HPDE6-E6E7 (cell line): ENCODE results near the gene MRPL34.

ENCODE experiments used
- DNase-seq: peaks from one replicate; pipeline ENCODE4 v3.0.0; 2011; ENCODE audit warnings: missing footprints; ENCODE audit errors: extremely low spot score

The MRPL34 gene

DNA sequence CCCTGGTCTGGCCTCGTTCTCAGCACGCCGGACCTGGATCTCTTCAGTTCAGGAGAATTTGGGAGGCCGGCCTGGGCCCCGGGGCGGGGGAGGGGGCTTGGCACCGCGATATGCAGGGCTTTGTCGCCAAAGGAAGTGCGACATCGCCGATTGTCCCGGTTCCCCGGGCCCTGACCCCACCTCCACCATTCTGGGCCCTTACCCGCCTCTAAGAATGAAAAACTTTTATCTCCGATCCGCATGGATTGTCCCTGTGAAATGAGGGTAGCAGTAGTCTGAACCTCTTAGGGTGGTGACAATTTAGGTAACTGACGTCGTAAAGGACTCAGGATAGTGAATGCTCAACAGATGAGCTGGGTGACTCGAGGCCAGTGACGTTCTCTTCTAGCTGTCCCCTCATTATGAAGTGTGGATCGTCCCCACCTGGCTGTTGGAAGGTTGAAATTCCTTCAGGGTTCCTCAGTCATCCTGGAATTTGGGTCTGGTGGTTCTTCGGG, 4.3 kb downstream of the MRPL34 start:
- DNase-seq: no peak

DNA sequence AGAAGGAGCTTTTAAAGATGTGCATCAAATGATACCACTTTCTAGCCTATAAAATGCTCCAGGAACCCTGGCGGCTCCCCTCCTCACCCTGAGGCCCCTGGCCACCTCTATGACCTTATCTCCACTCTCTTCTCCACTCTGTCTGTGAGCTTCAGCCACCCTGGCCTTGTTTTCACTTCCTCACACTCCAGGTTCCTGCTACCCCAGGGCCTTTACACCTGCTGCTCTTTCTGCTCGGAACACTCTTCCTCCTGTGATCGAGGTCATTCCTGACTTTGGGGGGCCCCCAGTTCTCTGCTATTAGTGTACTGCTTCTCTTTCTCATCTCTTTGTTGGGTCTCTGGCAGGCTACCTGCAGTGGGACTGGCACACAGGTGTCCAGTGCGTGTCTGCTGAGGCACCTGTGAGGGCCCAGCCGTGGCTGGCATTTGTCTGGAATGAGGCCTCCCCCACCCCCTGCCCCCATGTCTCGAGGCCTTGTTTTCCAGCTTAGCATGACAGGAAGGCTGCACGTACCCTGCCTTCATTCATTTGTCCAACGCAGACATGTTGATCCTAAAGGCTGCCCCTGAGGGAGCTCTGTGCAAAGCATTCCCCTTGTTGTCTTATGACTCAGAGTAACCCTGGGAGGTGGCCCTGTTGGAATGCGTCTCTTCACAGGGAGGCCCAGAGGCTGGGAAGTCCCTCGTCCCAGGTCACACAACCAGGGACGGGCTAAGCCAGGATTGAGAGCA, 6.0 kb downstream of the MRPL34 start:
- DNase-seq: no peak

- DNase-seq: no peak
Measured at GRCh38 chr19:17312189-17313113, 6.8 kb downstream of the MRPL34 start.

- DNase-seq: no peak
Measured at GRCh38 chr19:17314007-17314593, 8.4 kb downstream of the MRPL34 start.

DNA sequence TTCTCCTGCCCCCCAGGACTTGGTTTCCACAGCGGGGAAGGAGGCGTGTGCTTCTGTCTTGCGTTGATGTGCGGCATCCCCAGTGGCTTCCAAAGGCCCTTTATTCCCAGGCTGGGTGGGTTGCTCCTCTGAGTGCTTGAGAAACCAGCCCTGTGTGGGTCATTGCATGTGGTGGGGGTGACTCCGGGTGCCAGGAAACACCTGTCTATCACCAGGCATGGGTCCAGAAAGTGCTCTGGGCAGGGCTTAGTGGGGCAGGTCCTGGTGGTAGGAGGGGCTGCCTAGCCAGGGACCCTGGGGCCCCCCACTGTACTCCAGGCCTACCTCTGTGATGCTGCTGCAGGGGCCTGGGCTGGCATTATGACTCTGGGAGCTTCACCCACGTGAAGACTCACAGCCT, 13.3 kb downstream of the MRPL34 start:
- no peak for DNase-seq

GRCh38 chr19:17319473-17320238, 14.0 kb downstream of the MRPL34 start:
- no peak for DNase-seq

GRCh38 chr19:17320435-17320834, 14.8 kb downstream of the MRPL34 start:
- no peak for DNase-seq

DNA sequence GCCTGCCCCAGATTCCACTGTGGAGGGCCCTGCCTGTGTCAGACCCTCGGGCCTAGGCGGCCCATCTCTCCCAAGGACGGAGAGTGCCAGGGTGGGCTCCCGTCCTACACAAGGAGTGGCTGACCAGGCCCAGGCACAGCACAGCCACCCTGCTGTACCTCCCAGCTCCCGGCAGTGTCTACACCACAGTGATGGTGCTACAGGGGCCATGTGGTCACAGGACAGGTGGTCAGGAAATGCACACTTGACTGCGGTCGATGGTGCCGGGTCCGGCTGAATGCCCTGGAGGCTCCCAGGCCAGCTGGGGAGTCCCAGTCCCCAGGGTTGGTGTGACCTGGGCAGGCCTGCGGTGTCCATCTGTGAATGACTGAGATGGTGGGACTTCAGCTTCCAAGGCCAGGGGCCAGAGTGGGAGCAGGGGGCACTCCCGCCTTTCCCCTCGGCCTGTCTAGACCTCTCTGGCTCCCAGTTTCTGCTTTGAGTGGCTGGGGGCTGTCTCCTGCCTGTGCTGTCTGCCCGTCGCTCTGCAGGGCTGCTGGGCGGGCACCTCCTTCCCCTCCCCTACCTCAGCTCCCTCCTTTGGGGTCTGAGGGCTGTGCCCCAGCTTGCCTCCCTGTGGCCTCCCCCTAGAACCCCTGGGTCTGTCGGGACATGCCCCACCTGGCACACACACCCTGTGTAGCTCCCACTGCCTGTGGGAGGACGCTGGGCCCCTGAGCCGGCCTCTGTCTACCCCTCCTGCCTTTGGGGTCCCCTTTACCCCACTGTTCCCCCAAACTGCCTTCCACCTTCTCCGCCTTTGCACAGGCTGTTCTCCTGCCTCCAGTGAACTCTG, 16.2 kb downstream of the MRPL34 start:
- no peak for DNase-seq

DNA sequence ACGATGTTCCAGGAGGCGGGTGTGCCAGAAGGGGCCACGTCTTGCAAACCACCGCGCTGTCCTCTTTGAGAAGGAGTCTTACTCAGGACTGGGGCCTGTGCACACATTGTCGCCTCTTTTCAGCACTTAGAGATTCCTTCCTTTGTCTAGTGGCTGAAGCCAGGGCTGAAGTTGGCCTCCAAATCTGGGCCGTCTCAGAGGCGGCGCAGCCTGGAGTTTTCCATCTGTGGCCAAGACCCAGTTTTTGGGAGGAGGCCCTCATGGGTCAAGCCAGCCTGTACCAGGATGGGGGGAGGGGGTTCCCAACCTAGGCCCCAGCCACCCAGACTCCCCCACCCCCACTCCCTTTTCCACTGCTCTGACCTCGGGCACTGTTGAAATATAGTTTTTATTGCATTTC, 17.2 kb downstream of the MRPL34 start:
- no peak for DNase-seq

DNA sequence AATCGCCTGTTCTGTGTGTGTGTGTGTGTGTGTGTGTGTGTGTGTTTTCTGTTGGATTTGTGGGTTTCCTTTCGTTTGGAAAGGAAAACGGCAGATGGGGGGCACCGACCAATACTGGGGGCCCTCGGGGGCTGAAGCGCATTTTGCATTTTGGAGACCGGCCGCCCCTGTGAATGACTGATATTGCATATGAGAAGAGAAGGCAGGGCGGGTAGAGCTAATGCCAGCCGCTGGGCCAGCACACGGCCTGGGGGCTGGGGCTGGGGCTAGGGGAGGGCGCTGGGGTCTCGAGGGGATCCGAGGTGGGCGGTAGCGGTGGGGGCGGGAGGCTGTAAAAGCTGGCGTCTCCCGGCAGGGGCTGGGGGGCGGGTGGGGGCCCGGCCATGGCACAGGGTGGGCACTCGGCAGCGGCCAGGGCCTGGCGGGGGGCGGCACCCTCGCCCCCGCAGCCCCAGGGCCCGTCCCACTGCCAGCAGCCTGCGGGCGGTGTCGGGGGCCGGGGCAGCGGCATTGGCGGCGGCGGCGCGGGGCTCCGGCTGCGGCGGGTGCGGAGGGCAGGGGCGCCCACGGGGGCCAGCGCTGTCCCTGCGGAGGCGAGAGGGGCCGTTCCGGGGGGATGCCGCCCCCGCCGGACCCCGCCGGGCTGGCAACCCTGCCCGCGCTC, 17.8 kb downstream of the MRPL34 start:
- no peak for DNase-seq

- DNase-seq: no peak
Measured at GRCh38 chr19:17323964-17324332, 18.3 kb downstream of the MRPL34 start.

DNA sequence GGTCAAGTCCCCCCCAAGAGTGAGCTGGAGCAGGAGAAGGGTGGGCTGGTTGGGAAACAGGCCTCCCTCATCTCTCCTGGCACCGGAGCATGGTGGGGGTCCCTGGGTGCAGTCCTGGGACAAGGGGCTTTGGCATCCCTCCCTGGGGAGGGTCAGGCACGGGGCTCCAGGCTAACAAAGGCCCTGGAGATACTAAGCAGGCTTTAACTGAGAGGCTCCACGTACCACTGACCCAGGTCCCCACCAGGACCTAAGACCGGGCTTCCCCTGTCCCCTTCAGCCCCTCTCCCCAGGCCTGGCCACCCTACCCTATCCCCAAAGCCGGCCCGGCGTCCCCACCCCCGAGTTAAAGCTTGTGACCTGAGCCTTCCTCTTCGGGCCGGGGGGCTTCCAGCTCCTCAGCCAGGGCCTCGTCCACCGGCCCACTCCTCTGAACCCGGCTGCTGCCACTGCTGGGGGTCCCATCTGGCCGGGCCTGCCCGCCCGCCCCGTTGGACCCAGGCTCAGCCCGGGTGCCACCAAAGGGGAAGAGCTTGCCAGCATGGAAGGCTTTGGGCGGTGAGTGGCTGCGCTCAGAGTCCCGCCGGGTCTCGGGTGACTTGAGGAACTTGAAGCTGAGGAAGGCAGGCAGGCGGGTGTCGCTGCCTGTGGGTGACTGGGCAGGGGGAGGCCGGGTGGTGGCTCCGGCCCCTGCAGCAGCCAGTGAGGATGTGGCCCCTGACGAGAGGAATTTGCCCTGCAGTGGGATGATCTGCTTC, 18.9 kb downstream of the MRPL34 start:
- no peak for DNase-seq

DNA sequence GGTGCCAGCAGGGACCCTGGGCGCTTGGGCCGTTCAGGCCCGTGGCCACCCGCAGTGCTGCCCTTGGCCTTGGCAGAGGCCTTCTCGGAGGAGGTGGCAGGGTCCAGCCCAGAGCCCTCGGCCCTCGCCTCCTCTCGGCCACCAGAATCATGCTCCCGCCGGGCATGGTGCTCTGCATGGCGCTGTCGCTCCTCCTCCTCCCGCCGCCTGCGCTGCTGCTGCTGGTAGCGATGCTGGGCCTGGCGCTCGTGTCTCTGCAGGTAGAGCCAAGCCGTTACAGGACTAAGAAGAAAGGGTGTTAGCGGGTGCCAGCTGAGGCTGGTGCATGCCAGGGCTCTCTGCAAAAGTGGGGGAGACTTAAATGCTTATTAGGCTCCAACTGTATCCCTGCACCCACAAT, 19.5 kb downstream of the MRPL34 start:
- DNase-seq: no peak

DNA sequence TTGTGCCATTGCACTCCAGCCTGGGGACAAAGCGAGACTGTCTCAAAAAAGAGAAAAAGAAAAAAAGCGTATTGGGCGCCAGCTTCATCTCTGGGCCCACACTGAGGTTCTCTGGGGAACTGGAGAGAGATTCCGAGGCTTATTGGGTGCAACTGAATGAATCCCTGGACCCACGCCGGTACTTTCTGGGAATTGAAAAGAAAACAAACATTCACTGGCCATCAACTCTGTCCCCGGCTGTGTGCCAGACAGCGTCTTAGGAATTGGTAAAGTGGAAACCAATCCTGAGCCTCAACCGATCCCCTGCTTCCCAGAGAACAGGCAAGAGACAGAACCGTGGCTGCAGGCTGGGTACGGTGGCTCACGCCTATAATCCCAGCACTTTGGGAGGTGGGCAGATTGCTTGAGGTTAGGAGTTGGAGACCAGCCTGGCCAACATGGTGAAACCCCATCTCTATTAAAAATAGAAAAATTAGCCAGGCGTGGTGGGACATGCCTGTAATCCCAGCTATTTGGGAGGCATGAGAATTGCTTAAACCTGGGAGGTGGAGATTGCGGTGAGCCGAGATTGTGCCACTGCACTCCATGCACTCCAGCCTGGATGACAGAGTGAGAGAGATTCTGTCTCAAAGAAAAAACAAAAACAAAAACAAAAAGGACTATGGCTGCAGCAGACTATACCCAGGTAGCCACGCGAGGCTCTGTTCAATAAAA, 20.4 kb downstream of the MRPL34 start:
- DNase-seq: no peak

DNA sequence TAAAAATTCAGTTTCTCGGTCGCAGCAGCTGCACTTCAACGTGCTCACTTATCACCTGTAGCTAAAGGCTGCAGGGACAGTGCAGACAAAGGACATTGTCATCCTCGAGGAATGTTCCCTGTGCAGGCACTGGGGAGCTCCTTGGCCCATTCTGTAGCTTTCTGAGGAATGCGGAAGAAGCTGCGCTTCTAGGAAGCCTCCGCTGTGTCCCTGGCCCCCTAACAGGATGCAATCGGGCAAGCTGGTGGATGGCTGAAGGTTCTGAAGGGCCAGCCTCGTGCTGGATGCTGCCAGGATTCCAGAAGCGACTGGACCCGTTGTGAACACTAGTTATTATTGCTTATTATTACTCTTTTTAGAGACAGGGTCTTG, 20.9 kb downstream of the MRPL34 start:
- no peak for DNase-seq

GRCh38 chr19:17327068-17327653, 21.5 kb downstream of the MRPL34 start:
- DNase-seq: no peak

GRCh38 chr19:17327654-17328516, 22.2 kb downstream of the MRPL34 start:
- DNase-seq: no peak
